WTC11 (cell line): ENCODE measurements around the gene PAK6. TPM values are rescaled to one million over a fixed set of nuclear protein-coding genes. Genes with fewer than 3 reads are reported as not detected.

Source experiments
- ATAC-seq: fragments of 200-7000 bp; cut with Tn5 transposase; 2 replicates; pipeline ENCODE4 v1.10.0; 2021; ENCODE audit warnings: mild to moderate bottlenecking, moderate library complexity
- CTCF ChIA-PET: fragments of 300-600 bp; sonication (Branson Sonifier 250); formaldehyde crosslinking; loops from one replicate; lab custom pipeline; 2021; ENCODE audit warnings: antibody characterized with exemption; lab: Charles Lee
- POLR2A ChIA-PET: fragments of 350-600 bp; sonication (Branson Sonifier 250); formaldehyde crosslinking; loops from one replicate; lab custom pipeline; 2021; ENCODE audit warnings: antibody characterized with exemption; lab: Charles Lee
- DNase-seq: peaks from one replicate; pipeline ENCODE4 v3.0.0; 2021; ENCODE audit warnings: low spot score
- H3K27ac Mint-ChIP-seq: 2 replicates; pipeline ENCODE4 v1.8.0; 2021; ENCODE audit warnings: mixed read lengths
- H3K27me3 Mint-ChIP-seq: 2 replicates; pipeline ENCODE4 v1.8.0; 2021; ENCODE audit warnings: low read depth, mild to moderate bottlenecking, moderate library complexity, mixed read lengths
- H3K36me3 Mint-ChIP-seq: 2 replicates; pipeline ENCODE4 v1.8.0; 2021; ENCODE audit warnings: mixed read lengths
- H3K4me1 Mint-ChIP-seq: 2 replicates; pipeline ENCODE4 v1.8.0; 2022; ENCODE audit warnings: mixed read lengths
- H3K4me3 Mint-ChIP-seq: 2 replicates; pipeline ENCODE4 v1.8.0; 2021; ENCODE audit warnings: mild to moderate bottlenecking, moderate library complexity, mixed read lengths
- H3K9me3 Mint-ChIP-seq: 2 replicates; pipeline ENCODE4 v1.8.0; 2021; ENCODE audit warnings: mixed read lengths
- ATF6 ChIP-seq: sonication (generic); formaldehyde crosslinking; IDR thresholded peaks from 2 replicates; pipeline ENCODE4 v1.8.1; 2023; ENCODE audit warnings: mild to moderate bottlenecking, missing genetic modification reagents
- CREM ChIP-seq: sonication (generic); formaldehyde crosslinking; IDR thresholded peaks from 2 replicates; pipeline ENCODE4 v1.8.1; 2022; ENCODE audit warnings: mild to moderate bottlenecking, missing genetic modification reagents, moderate library complexity
- E2F4 ChIP-seq: sonication (generic); formaldehyde crosslinking; IDR thresholded peaks from 2 replicates; pipeline ENCODE4 v1.8.1; 2022; ENCODE audit warnings: low read depth, mild to moderate bottlenecking, moderate library complexity, missing genetic modification reagents, borderline replicate concordance
- E2F5 ChIP-seq: sonication (generic); formaldehyde crosslinking; IDR thresholded peaks from 2 replicates; pipeline ENCODE4 v1.8.1; 2022; ENCODE audit warnings: mild to moderate bottlenecking, moderate library complexity, missing genetic modification reagents
- GABPB1 ChIP-seq: sonication (generic); formaldehyde crosslinking; IDR thresholded peaks from 2 replicates; pipeline ENCODE4 v1.8.1; 2023; ENCODE audit warnings: mild to moderate bottlenecking, missing genetic modification reagents
- GTF2I ChIP-seq: fragments of 250-450 bp; sonication (Bioruptor Pico); conservative IDR thresholded peaks from 2 replicates; pipeline ENCODE4 v1.4.0; 2021; ENCODE audit warnings: mild to moderate bottlenecking
- JAZF1 ChIP-seq: fragments of 250-450 bp; sonication (Bioruptor Pico); IDR thresholded peaks from 2 replicates; pipeline ENCODE4 v1.9.0; 2021; ENCODE audit warnings: moderate library complexity, mild to moderate bottlenecking, inconsistent platforms
- JUN ChIP-seq: sonication (generic); formaldehyde crosslinking; IDR thresholded peaks from 2 replicates; pipeline ENCODE4 v1.8.0; 2023; ENCODE audit warnings: mild to moderate bottlenecking, missing genetic modification reagents
- NR3C1 ChIP-seq: sonication (generic); formaldehyde crosslinking; conservative IDR thresholded peaks from 2 replicates; pipeline ENCODE4 v1.8.1; 2023; ENCODE audit warnings: low read depth, mild to moderate bottlenecking, missing genetic modification reagents
- PREB ChIP-seq: sonication (generic); formaldehyde crosslinking; IDR thresholded peaks from 2 replicates; pipeline ENCODE4 v1.8.1; 2022; ENCODE audit warnings: mild to moderate bottlenecking, missing genetic modification reagents, moderate library complexity, borderline replicate concordance
- PRRX2 ChIP-seq: fragments of 250-450 bp; sonication (Bioruptor Pico); IDR thresholded peaks from 2 replicates; pipeline ENCODE4 v1.8.0; 2021; ENCODE audit warnings: mild to moderate bottlenecking
- SP1 ChIP-seq: sonication (generic); formaldehyde crosslinking; conservative IDR thresholded peaks from 2 replicates; pipeline ENCODE4 v1.8.1; 2022; ENCODE audit warnings: missing genetic modification reagents
- TP53 ChIP-seq: sonication (generic); formaldehyde crosslinking; IDR thresholded peaks from 2 replicates; pipeline ENCODE4 v1.8.1; 2023; ENCODE audit warnings: mild to moderate bottlenecking, missing genetic modification reagents
- ZBTB43 ChIP-seq: sonication (generic); formaldehyde crosslinking; IDR thresholded peaks from 2 replicates; pipeline ENCODE4 v1.8.1; 2023; ENCODE audit warnings: mild to moderate bottlenecking, missing genetic modification reagents
- ZNF219 ChIP-seq: sonication (generic); formaldehyde crosslinking; IDR thresholded peaks from 2 replicates; pipeline ENCODE4 v1.8.0; 2023; ENCODE audit warnings: missing genetic modification reagents, mild to moderate bottlenecking, borderline replicate concordance
- ZNF317 ChIP-seq: sonication (generic); formaldehyde crosslinking; IDR thresholded peaks from 2 replicates; pipeline ENCODE4 v1.8.1; 2023; ENCODE audit warnings: low read depth, mild to moderate bottlenecking, moderate library complexity, missing genetic modification reagents, borderline replicate concordance
- ZNF416 ChIP-seq: fragments of 250-450 bp; sonication (Bioruptor Pico); IDR thresholded peaks from 2 replicates; pipeline ENCODE4 v1.9.0; 2021; ENCODE audit warnings: mild to moderate bottlenecking, inconsistent platforms
- ZNF423 ChIP-seq: fragments of 250-450 bp; sonication (Bioruptor Pico); IDR thresholded peaks from 2 replicates; pipeline ENCODE4 v2.1.2; 2022; ENCODE audit warnings: mild to moderate bottlenecking, moderate library complexity
- ZNF425 ChIP-seq: fragments of 250-450 bp; sonication (Bioruptor Pico); conservative IDR thresholded peaks from 2 replicates; pipeline ENCODE4 v1.9.0; 2021; ENCODE audit warnings: mild to moderate bottlenecking
- total RNA-seq: library from RNA; stranded (reverse); gene quantifications from 3 replicates; pipeline ENCODE4 v1.2.3, GENCODE V29; 2021

The PAK6 gene
- total RNA-seq, 1 experiment from 2014 or later: 11.7 TPM

- Mint-ChIP-seq H3K36me3 (no peaks in the 10 kb centered on the region), H3K9me3 (no peaks in the 10 kb centered on the region), H3K27me3 (peaks cover 62% of the 10 kb centered on the region), H3K4me3 (no peak overlapping the region), H3K4me1 (peaks cover 30% of the 10 kb centered on the region), H3K27ac (no peak overlapping the region)
- TF ChIP-seq CREM (CRISPR knock-in tag) (no peak), ZNF317 (CRISPR knock-in tag) (no peak), ATF6 (CRISPR knock-in tag) (no peak), ZBTB43 (CRISPR knock-in tag) (no peak), NR3C1 (CRISPR knock-in tag) (no peak), PREB (CRISPR knock-in tag) (no peak), GABPB1 (no peak), E2F5 (no peak), ZNF219 (CRISPR knock-in tag) (no peak), ZNF425 (CRISPR knock-in tag) (no peak), GTF2I (CRISPR knock-in tag) (no peak), ZNF423 (CRISPR knock-in tag) (no peak), JUN (CRISPR knock-in tag) (no peak), PRRX2 (CRISPR knock-in tag) (no peak), JAZF1 (CRISPR knock-in tag) (no peak), TP53 (CRISPR knock-in tag) (no peak), E2F4 (no peak), SP1 (CRISPR knock-in tag) (no peak), ZNF416 (CRISPR knock-in tag) (no peak)
- ATAC-seq: no peak
- ChIA-PET POLR2A (interaction anchor here (0.6 kb wide), 1 partner anchor 11 kb away, joined by 3 read pairs; no protein-coding TSS in a partner anchor), CTCF (interaction anchor here (1.0 to 13.0 kb wide), 6 partner anchors 8 to 57 kb away, joined by 3 to 341 read pairs (median 76); partner anchors contain the start of genes CCDC9B and PLCB2)
- DNase-seq: no peak
Observed at GRCh38 chr15:40287505-40287904, 48.6 kb downstream of the PAK6 start.
